Measurements from ENCODE around the gene SDS.

SDS gene

DNA sequence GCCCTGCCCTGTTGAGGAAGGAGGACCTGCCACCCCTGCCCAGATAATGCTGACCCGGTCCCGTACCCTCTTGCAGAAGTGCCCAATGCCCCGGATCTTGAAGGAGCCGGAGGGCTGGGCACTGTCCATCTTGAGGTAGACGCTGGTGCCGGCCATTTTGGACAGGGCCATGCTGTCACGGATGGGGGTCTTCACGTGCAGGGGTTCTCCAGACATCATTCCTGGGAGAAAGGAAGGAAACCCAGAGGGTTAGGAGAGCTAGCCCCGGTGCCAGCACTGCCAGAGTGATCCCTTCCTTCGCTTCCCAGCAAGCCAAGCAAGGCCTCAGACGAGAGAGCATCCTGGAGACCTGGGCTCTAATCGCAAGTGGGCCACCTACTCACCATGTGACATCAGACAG lies 4.2 kb downstream of the SDS start:
- no peak for DNase-seq (ENCODE audit: low read depth)

DNA sequence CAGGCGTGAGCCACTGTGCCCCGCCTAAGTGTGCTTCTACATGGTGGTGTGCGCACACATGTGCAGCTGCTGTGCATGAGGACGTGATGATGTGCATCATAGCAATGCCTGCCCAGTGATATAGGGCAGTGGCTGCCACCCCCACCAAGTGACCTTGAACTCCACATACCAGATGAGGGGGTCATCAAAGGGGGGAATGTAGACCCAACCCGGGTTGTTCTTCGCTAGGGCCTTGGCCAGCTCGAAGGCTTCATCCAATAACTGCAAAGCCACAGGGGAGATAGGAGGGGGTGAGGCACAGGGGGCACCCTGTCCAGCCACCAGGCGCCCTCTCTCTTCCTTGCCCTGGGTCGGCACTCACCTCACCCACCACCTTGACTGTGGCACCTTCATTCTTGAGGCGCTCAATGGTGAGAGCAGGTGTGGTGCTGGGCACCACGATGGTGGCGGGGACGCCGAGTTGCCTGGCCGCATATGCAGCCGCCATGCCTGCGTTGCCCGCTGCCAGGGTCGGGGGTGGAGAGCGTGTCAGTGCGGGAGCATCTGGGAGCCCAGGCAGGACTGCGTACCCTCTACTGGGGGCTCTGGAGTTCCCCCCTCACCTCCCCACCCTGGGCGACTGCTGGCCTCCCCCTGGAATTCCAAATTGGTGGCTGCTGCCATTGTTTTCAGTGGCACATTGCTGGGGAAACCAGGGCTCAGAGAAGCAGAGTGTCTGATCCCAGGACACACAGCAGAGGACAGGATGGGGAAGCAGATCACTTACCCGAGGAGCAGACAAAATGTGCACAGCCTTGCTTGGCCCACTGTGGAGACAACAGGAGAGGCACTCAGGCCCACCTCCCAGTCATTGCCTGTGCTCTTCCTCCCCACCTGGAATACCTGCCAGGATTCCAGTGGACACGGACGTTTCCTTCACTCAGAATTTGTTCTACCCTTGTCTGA lies 5.1 kb downstream of the SDS start:
- no peak for DNase-seq (ENCODE audit: low read depth)

- no peak for DNase-seq (ENCODE audit: low read depth)
Observed at GRCh38 chr12:113397497-113398197, 6.0 kb downstream of the SDS start.

DNA sequence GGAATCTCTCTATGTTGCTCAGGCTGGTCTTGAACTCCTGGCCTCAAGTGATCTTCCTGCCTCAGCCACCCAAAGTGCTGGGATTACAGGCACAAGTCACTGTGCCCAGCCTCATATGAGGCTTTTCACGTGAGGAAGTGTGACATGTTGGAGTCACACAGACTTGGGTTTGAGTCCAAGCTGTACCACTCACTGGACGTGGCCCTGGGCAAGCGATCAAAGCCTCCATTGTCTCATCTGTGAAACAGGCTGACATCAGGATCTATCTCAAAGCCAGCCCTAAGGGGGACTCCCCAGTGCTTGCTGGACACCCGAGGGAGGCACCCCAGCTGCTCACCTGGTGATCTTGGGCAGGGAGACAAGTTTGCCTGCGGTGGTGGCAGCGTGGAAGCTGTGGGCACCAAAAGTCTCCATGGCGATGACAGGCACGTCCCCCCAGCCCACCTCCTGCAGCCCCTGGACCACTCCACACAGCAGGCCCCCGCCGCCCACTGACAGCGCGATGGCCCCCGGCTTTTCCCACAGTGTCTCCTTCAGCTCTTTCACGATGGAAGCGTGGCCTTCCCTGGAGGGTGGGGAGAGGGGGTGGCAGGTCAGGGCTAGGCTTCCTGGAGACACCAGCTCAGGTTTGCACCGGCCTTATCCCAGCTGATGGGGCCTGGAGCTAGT lies 6.7 kb downstream of the SDS start:
- DNase-seq (ENCODE audit: low read depth), result no peak

DNA sequence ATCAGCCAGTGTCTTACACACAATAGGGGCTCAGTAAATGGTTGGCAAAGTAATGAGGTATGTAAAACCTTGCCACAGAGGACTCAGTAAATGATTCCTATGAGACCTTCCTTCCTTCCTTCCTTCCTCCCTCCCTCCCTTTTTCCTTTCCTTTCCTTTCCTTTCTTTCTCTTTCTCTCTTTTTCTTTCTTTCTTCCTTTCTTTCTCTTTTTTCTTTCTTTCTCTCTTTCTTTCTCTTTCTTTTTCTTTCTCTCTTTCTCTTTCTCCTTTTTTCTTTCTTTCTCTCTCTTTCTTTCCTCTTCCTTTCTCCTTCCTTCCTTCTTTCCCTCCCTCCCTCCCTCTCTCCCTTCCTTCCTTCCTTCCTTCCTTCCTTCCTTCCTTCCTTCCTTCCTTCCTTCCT lies 7.5 kb downstream of the SDS start:
- no peak for DNase-seq (ENCODE audit: low read depth)

DNA sequence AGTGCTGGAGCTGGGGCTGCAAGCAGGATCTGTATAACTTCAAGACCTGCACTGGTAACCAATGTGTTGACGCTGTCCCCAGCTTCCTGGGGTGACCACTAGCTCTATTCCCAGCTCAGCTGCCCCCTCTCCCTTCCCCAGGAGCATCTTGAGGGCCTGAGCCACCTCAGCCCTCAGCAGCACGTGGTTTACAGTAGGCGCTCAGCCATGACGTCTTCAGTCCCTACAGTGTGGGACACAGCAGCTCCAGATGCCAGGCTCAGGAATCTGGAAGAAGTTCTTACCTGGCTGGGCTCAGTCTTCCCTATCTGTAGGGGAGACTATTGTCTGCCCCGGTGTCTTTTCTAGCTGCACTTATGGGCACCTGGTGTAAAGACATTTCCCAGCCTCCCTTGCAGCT lies 8.6 kb downstream of the SDS start:
- DNase-seq (ENCODE audit: low read depth), result no peak

GRCh38 chr12:113393749-113394148 lies 9.9 kb downstream of the SDS start:
- DNase-seq (ENCODE audit: low read depth), result no peak

DNA sequence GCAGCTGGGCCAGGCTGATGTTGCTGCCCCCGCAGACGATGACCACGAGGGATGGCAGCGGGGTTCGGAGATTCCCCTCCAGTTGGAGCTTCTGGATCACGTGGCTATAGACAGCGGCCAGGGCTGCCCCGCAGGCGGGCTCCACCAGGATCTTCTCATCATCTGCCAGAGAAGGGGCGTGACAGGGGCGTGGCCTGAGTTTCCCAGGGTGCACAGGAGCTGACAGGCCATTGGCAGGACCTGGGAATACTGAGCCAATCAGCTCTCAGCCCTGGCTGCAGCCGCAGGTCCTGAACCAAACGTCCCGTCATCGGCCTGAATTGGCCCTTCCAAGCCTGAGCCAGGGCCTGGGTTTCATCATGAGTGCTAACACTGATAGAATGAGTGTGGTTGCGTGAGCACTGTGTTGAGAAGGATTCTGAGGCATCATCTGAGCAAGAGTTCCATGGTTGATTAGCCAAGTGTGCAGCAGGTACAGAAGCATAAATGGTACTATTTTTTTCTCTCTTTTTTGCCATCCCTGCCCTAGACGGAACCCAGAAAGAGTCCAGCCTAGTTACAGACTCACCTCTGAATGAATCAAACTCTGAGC lies 10.6 kb downstream of the SDS start:
- no peak for DNase-seq (ENCODE audit: low read depth)

DNA sequence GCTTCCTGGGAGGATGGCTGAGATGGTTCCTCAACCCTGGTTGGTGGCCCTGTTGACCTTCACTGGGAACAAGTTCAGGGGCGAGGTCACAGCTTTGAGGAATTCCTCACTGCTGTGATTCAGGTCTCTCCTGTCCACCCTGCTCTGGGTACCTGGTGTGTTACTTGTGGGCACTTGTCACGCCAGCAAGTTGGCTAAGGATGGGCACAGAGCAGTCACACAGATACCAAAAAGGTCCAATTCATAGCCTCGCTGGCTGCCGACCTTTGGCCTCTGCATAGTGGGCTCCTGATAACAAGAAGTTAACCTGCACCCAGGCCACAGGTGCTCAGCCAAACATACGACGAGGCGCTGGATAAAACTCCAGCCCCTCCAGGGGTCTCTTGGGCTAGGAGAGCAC lies 11.2 kb downstream of the SDS start:
- DNase-seq (ENCODE audit: low read depth), result no peak

DNA sequence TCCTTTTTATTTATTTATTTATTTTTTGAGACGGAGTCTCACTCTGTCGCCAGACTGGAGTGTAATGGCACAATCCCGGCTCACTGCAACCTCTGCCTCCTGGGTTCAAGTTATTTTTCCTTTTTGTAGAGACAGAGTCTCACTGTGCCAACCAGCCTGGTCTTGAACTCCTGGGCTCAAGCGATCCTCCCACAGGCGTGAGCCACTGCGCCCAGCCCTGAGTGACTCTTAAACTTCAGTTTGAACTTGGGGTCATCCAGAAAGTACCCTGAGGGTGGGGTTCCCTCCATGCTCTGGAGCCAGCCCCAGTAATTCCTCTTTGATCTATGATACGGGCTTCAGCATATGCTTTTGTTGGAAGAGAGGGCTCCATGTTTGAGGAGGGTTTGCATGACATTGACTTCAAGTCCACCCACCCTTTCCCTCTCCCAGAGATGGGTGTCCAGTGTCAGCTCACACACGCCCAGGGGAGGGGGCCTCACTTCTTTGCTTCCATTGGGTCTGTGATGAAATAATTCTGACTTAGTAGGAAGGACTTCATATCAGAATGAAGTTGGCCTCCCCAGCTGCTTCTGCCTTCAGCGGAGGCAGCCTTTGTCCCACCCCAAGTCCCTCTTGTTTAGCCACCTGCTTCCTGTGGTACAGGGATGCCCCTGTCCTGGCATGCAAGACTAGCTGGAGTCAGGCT lies 11.9 kb downstream of the SDS start:
- no peak for DNase-seq (ENCODE audit: low read depth)

GRCh38 chr12:113391145-113391544 lies 12.5 kb downstream of the SDS start:
- DNase-seq (ENCODE audit: low read depth), result no peak

DNA sequence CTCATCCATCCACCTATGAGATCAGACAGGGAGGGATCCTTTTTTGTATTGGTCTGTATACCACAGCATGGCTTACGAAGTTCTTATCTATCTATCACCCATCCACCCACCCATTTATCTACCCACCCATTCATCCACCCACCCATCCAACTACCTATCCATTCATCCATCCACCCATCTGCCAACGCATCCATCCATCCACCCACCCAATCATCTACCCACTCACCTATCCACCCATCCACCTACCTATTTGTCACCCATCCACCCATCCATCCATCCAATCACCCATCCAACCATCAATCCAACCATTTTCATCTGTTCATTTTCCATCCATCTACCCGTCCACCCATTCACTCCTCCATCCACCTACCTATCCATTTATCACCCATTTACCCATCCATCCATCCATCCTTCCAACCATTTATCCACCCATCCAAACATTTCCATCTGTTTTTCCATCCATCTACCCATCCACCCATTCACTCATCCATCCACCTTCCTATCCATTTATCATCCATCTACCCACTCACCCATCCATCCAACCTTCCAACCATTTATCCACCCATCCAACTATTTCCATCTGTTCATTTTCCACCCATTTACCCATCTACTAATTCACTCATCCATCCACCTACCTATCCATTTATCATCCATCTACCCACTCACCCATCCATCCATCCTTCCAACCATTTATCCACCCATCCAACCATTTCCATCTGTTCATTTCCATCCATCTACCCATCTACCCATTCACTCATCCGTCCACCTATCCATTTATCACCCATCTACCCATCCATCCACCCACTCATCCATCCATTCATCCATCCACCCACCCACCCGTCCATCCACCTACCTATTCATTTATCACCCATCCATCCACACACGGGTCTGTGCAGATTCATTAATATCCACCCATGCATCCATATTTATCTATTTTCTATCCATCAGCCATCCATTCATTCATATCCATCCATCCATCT lies 13.3 kb downstream of the SDS start:
- DNase-seq (ENCODE audit: low read depth), result no peak

DNA sequence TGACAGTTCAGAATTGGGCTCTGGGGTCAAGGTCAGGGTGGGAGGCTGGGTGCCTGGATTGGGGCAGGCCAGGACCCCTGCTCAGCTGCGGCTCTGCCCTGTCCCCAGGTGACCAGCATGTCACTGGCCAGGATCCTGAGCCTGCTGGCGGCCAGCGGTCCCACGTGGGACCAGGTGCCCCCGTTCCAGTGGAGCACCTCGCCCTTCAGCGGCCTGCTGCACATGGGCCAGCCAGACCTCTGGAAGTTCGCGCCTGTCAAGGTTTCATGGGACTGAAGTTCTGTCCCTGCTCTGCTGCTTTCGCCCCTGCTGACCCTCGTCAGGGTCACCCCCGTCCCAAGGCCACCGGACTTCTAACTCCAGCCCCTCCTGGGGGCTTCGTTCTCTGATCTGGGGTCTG lies 15.3 kb downstream of the SDS start:
- DNase-seq (ENCODE audit: low read depth), result no peak

- DNase-seq (ENCODE audit: low read depth), result no peak
Observed at GRCh38 chr12:113387631-113388030, 16.1 kb downstream of the SDS start.

DNA sequence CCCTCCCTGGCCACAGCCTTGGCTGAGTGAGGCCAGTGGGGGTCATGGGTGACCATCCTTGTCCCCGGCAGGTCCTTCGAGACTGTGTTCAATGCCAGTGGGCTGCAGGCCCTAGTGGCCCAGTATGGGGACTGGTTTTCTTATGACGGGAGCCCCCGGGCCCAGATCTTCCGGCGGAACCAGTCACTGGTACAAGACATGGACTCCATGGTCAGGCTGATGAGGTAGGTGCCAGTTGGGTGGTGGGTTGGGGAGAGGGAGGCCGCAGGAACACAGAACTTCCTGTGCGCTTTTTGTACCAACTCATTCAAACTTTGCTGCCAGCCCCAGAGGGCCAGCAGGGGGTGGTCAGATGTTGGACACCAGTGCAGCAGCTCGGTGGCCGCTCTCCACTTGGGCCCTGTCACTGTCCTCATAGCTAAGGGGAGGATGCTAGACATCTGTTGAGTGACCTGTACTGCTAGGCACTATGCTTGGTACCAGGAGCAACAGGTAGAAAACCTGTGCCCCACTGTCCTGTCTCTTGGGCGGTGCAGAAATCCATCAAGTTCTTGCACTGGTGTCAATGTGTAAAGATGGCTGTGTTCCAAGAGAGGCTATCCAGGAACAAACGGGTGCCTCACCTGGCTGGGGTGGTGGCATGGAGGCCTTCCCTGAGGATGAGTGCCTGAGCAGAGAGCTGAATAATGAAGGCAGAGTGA lies 16.7 kb downstream of the SDS start:
- DNase-seq (ENCODE audit: low read depth), result no peak

DNA sequence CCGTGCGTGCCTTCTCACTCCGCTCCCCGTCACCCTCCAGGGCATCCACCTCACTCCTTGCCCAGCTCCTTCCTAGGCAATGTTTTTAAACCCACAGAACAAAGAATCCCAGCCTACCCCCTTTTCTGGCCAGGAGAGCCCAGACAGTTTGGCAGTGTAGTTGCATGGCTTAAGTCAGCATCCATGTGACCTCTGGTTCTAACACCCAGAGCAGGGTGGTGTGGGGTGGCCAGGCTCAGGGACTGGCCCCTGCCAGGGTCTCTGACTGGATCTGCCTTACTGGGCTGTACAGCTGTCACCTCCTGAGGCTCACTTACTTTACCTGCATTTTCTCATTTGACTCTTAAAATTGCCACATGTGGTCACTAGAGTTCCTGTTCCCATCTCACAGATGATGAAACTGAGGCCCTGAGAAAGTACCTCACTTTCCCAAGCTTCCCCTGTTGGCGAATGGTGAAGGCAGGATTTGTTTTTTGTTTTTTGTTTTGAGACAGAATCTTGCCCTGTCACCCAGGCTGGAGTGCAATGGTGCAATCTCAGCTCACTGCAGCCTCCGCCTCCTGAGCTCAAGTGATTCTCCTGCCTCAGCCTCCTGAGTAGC lies 18.3 kb downstream of the SDS start:
- no peak for DNase-seq (ENCODE audit: low read depth)

- no peak for DNase-seq (ENCODE audit: low read depth)
Observed at GRCh38 chr12:113384778-113385177, 18.9 kb downstream of the SDS start.

- DNase-seq (ENCODE audit: low read depth), result no peak
Observed at GRCh38 chr12:113382206-113382605, 21.5 kb downstream of the SDS start.

- DNase-seq (ENCODE audit: low read depth), result no peak
Observed at GRCh38 chr12:113381220-113381619, 22.5 kb downstream of the SDS start.

GRCh38 chr12:113378291-113378690 lies 25.4 kb downstream of the SDS start:
- DNase-seq (ENCODE audit: low read depth), result no peak

Measured in GM04503 (cell line).